ENCODE measurements around the gene ITGAE.
"Not testable (repeated sequence)": the region's sequence is repeated elsewhere in the genome, so short reads cannot be mapped to it uniquely, and the experiment has no call there.

The ITGAE gene

GRCh38 chr17:3755335-3756030 is 45.5 kb downstream of the ITGAE start:
- no peak for FAIRE-seq

GRCh38 chr17:3754458-3755334 is 46.3 kb downstream of the ITGAE start:
- no peak for FAIRE-seq

DNA sequence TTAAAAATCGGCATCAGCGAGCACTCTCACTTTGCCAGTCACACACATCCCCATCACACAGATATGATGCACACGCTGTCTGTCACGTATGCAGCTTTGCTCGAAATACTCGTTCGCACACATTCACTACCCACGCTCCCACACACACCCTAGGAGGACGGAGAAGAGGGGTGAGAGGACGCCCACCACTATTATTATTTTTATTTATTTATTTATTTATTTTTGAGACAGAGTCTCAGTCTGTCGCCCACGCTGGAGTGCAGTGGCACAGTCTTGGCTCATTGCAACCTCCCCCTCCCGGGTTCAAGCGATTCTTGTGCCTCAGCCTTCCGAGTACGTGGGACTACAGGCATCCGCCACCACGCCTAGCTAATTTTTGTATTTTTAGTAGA is 46.9 kb downstream of the ITGAE start:
- no peak for FAIRE-seq

GRCh38 chr17:3753624-3754023 is 47.4 kb downstream of the ITGAE start:
- no peak for FAIRE-seq

DNA sequence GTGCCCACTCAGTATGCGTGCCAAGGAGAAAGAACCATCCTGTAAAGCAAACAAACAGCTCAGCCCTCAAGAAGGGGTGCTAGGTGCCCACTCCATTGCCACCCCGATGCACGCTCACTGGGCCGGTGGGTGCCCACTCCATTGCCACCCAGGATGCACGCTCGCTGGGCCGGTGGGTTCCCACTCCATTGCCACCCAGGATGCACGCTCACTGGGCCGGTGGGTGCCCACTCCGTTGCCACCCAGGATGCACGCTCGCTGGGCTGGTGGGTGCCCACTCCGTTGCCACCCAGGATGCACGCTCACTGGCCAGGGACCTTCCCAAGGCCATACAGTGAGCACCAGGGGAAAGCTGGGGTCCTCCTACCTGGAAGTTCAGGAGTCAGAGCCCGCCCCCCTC is 49.2 kb downstream of the ITGAE start:
- FAIRE-seq, result no peak

- no peak for FAIRE-seq
Measured at GRCh38 chr17:3750926-3751325, 50.1 kb downstream of the ITGAE start.

GRCh38 chr17:3750296-3750695 is 50.7 kb downstream of the ITGAE start:
- FAIRE-seq, result no peak

- no peak for FAIRE-seq
Measured at GRCh38 chr17:3748576-3748975, 52.4 kb downstream of the ITGAE start.

GRCh38 chr17:3747805-3748204 is 53.2 kb downstream of the ITGAE start:
- no peak for FAIRE-seq

- no peak for FAIRE-seq
Measured at GRCh38 chr17:3745071-3745470, 55.9 kb downstream of the ITGAE start.

- FAIRE-seq, result no peak
Measured at GRCh38 chr17:3744014-3744413, 57.0 kb downstream of the ITGAE start.

GRCh38 chr17:3740611-3741073 is 60.3 kb downstream of the ITGAE start:
- FAIRE-seq, result no peak

GRCh38 chr17:3739422-3740124 is 61.4 kb downstream of the ITGAE start:
- no peak for FAIRE-seq

DNA sequence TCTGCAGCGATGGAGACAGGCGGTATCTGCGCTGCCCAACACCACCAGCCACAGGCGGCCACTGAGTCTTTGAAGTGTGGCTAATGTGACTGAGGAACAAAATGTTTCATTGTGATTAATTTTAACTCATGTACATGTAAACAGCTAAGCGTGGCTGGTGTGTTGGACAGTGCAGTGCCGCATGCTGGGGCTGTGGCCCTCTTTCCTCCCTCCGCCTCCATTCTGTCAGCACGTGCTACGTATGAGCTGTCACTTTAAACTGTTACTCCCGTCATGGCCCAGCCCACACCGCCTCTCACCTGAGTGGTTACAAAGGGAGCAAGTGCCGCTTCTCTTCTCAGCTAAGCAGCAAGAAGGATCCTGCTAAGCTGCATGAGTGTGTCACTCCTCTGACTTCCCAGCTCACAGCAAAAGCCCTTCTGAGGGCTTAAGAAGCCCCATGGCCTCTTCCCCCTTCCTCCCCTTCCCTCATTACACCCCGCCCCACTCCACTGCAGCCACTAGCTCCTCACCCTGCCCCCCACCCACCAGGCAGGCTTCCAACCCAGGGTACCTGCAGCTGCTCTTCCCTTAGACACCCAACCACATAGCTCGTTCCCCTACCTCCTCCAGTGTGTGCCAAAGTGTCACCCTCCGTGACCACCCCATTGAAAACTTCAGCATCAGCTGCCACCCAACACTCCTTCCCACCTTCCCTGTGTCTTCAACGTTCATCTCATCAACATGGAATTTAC is 62.3 kb downstream of the ITGAE start:
- no peak for FAIRE-seq

DNA sequence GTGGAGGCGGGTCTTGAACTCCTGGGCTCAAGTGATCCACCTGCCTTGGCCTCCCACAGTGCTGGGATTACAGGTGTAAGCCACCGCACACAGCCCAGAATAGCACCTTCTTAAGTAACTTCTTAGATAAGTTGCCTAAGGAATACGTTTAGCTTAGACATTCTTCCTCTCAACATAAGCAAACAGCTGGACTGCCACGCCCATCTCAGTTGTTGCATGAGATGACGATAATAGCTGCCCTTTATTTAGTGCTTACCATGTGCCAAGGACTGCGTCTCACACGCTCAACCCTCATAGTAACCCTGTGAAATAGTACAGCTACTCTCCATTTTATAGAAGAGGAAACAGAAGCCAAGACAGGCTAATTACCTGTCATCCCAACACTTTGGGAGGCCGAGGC is 65.5 kb downstream of the ITGAE start:
- no peak for FAIRE-seq

DNA sequence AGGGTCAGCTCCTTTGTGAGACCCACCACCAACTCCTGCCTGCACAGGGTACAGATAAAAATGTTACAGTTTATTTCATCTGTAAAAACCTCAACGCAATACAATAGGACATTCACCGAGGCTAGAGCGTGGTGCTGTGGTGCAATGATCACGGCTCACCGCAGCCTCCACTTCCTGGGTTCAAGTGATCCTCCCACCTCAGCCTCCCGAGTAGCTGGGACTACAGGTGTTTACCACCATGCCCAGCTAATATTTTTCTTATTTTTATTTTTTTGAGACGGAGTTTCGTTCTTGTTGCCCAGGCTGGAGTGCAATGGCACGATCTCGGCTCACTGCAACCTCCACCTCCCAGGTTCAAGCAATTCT is 66.1 kb downstream of the ITGAE start:
- FAIRE-seq, result not testable (repeated sequence)

DNA sequence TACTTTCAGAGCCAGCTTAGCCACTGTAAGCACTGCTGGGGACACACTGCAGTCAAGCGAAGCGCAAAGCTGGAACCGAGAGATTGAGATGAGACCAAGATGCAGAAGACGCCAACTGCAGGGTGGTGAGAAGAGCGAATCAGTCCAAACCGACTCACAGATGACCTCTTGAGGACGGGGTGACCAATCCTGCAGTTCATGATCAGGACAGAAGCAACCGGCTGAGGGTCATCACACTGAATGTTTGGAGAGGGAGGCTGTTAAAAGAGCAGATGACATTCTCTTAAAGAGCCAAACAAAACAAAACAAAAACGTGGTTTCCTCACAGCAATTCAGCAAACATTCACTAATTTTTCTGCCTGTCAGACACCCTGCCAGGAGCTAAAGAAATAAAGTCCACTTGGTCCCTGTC is 68.8 kb downstream of the ITGAE start:
- FAIRE-seq, result no peak

- FAIRE-seq, result no peak
Measured at GRCh38 chr17:3730881-3731429, 70.0 kb downstream of the ITGAE start.

DNA sequence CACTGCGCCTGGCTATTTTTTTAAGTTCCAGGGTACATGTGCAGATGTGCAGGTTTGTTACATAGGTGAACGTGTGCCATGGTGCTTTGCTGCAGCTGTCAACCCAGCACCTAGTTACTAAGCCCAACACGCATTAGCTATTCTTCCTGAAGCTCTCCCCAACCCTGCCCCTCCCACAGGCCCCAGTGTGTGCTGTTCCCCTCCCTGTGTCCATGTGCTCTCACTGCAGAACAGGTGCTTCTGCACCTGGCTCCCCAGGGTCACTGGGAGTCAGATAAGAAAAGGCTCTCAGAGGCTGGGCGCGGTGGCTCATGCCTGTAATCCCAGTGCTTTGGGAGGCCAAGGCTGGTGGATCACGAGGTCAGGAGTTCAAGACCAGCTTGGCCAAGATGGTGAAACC is 71.1 kb downstream of the ITGAE start:
- no peak for FAIRE-seq

DNA sequence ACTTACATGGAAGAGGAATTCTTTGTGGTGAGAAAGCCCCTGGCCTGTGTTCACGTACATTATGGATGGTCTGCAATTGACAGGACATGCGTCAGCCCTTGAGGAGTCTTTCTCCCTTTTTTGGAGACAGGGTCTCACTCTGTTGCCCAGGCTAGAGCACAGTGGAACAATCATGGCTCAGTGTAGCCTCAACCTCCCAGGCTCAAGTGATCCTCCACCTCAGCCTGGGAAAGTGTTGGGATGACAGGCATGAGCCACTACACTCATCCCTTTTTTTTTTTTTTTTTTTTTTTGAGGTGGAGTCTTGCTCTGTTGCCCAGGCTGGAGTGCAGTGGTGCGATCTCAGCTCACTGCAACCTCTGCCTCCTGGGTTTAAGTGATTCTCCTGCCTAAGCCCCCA is 72.9 kb downstream of the ITGAE start:
- FAIRE-seq, result not testable (repeated sequence)

DNA sequence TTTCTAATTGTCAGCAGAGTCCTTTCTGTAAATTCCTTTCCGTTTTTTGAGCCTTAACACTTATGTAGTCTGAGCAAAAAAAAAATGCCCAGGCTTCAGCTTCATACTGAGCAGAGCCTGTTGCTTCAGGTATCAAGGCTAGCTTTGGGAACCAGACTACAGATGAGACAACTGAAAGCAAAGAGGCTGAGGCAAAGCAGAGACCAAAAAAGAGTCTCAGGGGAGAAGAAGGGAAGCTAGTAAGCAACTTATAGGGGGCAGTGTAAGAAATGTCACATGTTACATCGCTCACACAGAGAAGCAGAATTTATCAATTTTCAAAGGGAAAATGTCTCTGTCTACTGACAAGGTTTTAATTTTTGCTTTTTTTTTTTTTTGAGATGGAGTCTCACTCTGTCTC is 73.9 kb downstream of the ITGAE start:
- FAIRE-seq, result no peak

- FAIRE-seq, result no peak
Measured at GRCh38 chr17:3724378-3725077, 76.5 kb downstream of the ITGAE start.

Measured in TTC549 (cell line).